Right atrium auricular region (tissue), 2 donors: ENCODE measurements around the gene COL11A2. TPM values are rescaled to one million over a fixed set of nuclear protein-coding genes. Genes with fewer than 3 reads are reported as not detected.

Source experiments
- DNase-seq: peaks from one replicate; pipeline ENCODE4 v3.0.0-alpha.2; 2019; ENCODE audit warnings: low spot score
- H3K27ac ChIP-seq, 2 donors: fragments of 200-600 bp; sonication (generic); 1 replicate in 1 of 2; 2 replicates in 1 of 2; pipeline ENCODE4 v1.5.1; 2016 to 2019
- H3K27me3 ChIP-seq, 2 donors: fragments of 200-600 bp; sonication (generic); one replicate each; pipeline versions ENCODE4 v1.5.1 to v1.6.0; 2017 to 2019
- H3K36me3 ChIP-seq: fragments of 200-600 bp; sonication (generic); one replicate; pipeline ENCODE4 v1.5.1; 2016
- H3K4me1 ChIP-seq, 2 donors: fragments of 200-600 bp; sonication (generic); one replicate each; pipeline versions ENCODE4 v1.5.1 to v1.6.0; 2017 to 2019
- H3K4me3 ChIP-seq, 2 donors: fragments of 200-600 bp; sonication (generic); 1 replicate in 1 of 2; 2 replicates in 1 of 2; pipeline ENCODE4 v1.5.1; 2017 to 2019; ENCODE audit warnings: mild to moderate bottlenecking in 1 of 2, moderate library complexity in 1 of 2
- H3K9me3 ChIP-seq, 2 donors: fragments of 200-600 bp; sonication (generic); one replicate each; pipeline ENCODE4 v1.5.1; 2019
- CTCF ChIP-seq, 2 donors: fragments of 200-600 bp; sonication (generic); IDR thresholded peaks; one replicate each; pipeline ENCODE4 v1.5.1; 2019; ENCODE audit warnings: antibody characterized with exemption in 2 of 2
- total RNA-seq, 2 donors: library from RNA; depleted of rRNA; stranded (reverse); fragments of >200 nt; gene quantifications; one replicate each; pipeline ENCODE4 v1.1.0, GENCODE V29; 2016

COL11A2 gene
- total RNA-seq, 2 donors from 2014 or later, result 0.63 to 1.5 TPM

- peak overlapping the region; percentile 94 to 95 for H3K27ac ChIP-seq
- peaks cover 0 to 69% of the 10 kb centered on the region in 2 donors for H3K4me1 ChIP-seq
- H3K27me3 ChIP-seq, result no peaks in the 10 kb centered on the region
- no peaks in the 10 kb centered on the region for H3K9me3 ChIP-seq
- no peak for TF ChIP-seq CTCF (IDR thresholded peaks at IDR 0.05)
- no peak for DNase-seq
- H3K36me3 ChIP-seq, result peaks cover 29% of the 10 kb centered on the region
- H3K4me3 ChIP-seq, result peak overlapping the region; percentile 58 to 74
Measured at GRCh38 chr6:33201935-33202334, 9.7 kb upstream of the COL11A2 start.

GRCh38 chr6:33201147-33201545 is 8.9 kb upstream of the COL11A2 start:
- Histone ChIP-seq H3K27ac (peak overlapping the region; percentile 94 to 95), H3K9me3 (no peaks in the 10 kb centered on the region), H3K4me1 (peaks cover 0 to 67% of the 10 kb centered on the region in 2 donors), H3K36me3 (peaks cover 37% of the 10 kb centered on the region), H3K4me3 (peak overlapping the region; percentile 58 to 74), H3K27me3 (no peaks in the 10 kb centered on the region)
- no peak for DNase-seq
- no peak for TF ChIP-seq CTCF (IDR thresholded peaks at IDR 0.05)

DNA sequence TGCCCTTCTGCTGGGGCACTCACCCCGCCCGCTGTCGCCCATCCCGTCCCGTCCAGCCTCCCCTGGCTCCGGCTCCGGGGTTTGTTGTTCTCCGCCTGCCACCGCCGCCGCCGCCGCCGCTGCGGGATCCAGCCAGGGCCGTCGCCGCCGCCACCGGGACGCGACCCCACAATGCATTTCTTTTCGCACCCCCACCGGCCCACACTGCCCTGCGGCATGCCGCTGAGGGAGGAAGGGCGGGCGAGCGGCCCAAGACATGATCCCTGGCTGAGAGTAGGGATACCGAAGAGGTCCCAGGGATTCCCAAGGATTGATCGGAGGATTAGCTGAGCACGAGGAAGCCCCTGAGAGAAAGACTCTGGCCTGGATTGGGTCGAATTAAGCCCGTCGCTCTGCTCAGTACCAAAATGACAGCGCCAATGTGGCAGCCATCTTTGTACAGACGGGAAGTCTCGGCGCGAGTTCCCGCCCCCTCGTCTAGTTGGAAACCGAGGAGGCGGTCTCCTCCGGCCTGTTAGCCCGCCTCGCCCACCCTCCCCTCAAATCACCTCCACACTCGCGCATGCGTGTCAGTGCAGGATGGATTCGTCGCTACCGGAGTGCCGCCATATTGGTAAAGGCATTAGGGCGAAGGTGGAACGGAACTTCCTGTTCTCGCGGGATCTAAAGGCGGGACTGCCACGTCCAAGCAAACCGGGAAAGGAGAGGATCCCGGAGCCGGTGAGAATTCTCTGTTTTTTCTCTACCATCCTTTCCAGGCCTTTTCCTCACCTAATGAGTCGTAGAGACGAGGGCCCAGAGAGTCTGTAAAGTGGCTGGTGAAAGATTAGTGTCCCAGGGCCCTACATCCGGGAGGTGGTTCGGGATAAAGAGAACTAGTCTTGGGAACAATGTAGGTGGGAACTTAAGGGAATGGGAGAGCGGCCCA is 8.2 kb upstream of the COL11A2 start, which contains the start of the genes RXRB and SLC39A7:
RXRB (minus strand) TSS at position 447 of the 928 bp plus-strand sequence; CDS start at position 258, 189 bp downstream.
SLC39A7 (plus strand) TSS at position 649 of the 928 bp plus-strand sequence. CDS start 379 bp downstream, outside the sequence.
- no peaks in the 10 kb centered on the region for H3K27me3 ChIP-seq
- H3K36me3 ChIP-seq, result peaks cover 44% of the 10 kb centered on the region
- peak within 1 kb of the TSS; percentile 94 to 95 for H3K27ac ChIP-seq
- no peak for TF ChIP-seq CTCF (IDR thresholded peaks at IDR 0.05)
- peak within 1 kb of the TSS; percentile 58 to 74 for H3K4me3 ChIP-seq
- DNase-seq, result peak; percentile 100
- peaks cover 0 to 67% of the 10 kb centered on the region in 2 donors for H3K4me1 ChIP-seq
- no peaks in the 10 kb centered on the region for H3K9me3 ChIP-seq

- Histone ChIP-seq H3K4me1 (peaks cover 0 to 59% of the 10 kb centered on the region in 2 donors), H3K27ac (peak overlapping the region; percentile 94 to 95), H3K4me3 (peak overlapping the region; percentile 58 to 74), H3K9me3 (no peaks in the 10 kb centered on the region), H3K27me3 (no peaks in the 10 kb centered on the region), H3K36me3 (peaks cover 51% of the 10 kb centered on the region)
- peak; percentile 68 for DNase-seq
- TF ChIP-seq CTCF (IDR thresholded peaks at IDR 0.05), result no peak
Measured at GRCh38 chr6:33199687-33200218, 7.5 kb upstream of the COL11A2 start.

- peaks cover 53% of the 10 kb centered on the region for H3K36me3 ChIP-seq
- H3K27me3 ChIP-seq, result no peaks in the 10 kb centered on the region
- H3K4me3 ChIP-seq, result peak overlapping the region; percentile 58 to 74
- H3K27ac ChIP-seq, result peak overlapping the region; percentile 94 to 95
- DNase-seq, result no peak
- no peak for TF ChIP-seq CTCF (IDR thresholded peaks at IDR 0.05)
- no peaks in the 10 kb centered on the region for H3K9me3 ChIP-seq
- peaks cover 0 to 54% of the 10 kb centered on the region in 2 donors for H3K4me1 ChIP-seq
Measured at GRCh38 chr6:33198853-33199436, 6.7 kb upstream of the COL11A2 start.
